Spleen (tissue), 7 donors: ENCODE data around the gene IRS2.

Experiments used
- CTCF ChIP-seq, 11 experiments: fragments of 200-600 bp in 7 of 11; fragments of 450-650 bp in 4 of 11; sonication (generic) in 4 of 11; IDR thresholded peaks in 8 of 11; conservative IDR thresholded peaks in 3 of 11; 1 replicate in 7 of 11; 2 replicates in 4 of 11; pipeline versions ENCODE4 v1.4.0 to v1.8.0; 2016 to 2021; ENCODE audit warnings: antibody characterized with exemption in 11 of 11, inconsistent platforms in 4 of 11, mild to moderate bottlenecking in 1 of 11
- POLR2A ChIP-seq, 3 donors: fragments of 450-650 bp; IDR thresholded peaks; one replicate each; pipeline ENCODE4 v1.5.1; 2017; ENCODE audit warnings: antibody characterized with exemption in 3 of 3, mild to moderate bottlenecking in 1 of 3
- POLR2AphosphoS5 ChIP-seq, 3 donors: sonication (generic); formaldehyde crosslinking; IDR thresholded peaks; one replicate each; pipeline ENCODE4 v1.5.1; 2017; ENCODE audit warnings: antibody characterized with exemption in 3 of 3
- donor health status: DM: no; HTN: no; CAD: no; lungs with moderate emphysema.
- donor health status: DM: no; HTN: no; CAD: no.
- donor health status: DM: no; HTN: no; CAD: no.

DNA sequence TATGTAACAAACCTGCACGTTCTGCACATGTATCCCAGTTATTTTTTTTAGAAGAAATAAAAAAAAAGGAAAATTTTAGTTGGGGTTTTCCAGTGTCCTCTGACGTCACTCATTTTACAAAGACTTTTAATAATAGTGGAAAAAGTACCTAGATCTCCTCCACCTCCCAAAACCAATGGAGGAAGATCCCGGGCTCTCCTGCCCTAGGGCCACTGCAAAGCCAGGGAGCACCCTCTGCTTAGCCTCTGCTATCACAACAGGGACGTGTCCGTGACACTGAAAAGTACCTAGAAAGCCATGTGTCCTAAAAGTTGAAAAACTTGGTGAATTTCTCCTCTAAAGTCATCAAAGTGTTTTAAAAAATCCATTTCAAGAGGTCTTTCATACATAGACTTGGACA is 46.7 kb upstream of the IRS2 start:
- TF ChIP-seq CTCF (IDR thresholded peaks at IDR 0.05 in 8 of 11, conservative IDR thresholded peaks at IDR 0.05 in 3 of 11) (no peak), POLR2A (IDR thresholded peaks at IDR 0.05) (no peak), POLR2AphosphoS5 (IDR thresholded peaks at IDR 0.05) (no peak)
